ENCODE measurements around the gene DST.
A peak's percentile ranks its signal among the peaks of the same experiment; 100 is the strongest.

Gene DST

GRCh38 chr6:56642366-56643261 lies at the start of gene DST:
DST (minus strand) TSS chr6:56642889.
- DNase-seq (ENCODE audit: low read depth, low spot score), result peak; percentile 91
- peak within 1 kb of the TSS; percentile 87 for H3K27ac ChIP-seq

GRCh38 chr6:56691814-56692213 lies 49.1 kb upstream of the DST start:
- no peak for DNase-seq (ENCODE audit: low read depth, low spot score)
- peak overlapping the region; percentile 82 for H3K27ac ChIP-seq

GRCh38 chr6:56691286-56691595 lies 48.6 kb upstream of the DST start:
- no peak for DNase-seq (ENCODE audit: low read depth, low spot score)
- peak overlapping the region; percentile 82 for H3K27ac ChIP-seq

- no peak for DNase-seq (ENCODE audit: low read depth, low spot score)
- peak overlapping the region; percentile 82 for H3K27ac ChIP-seq
These were observed 48.0 kb upstream of the DST start for GRCh38 chr6:56690519-56691285.

- peak overlapping the region; percentile 82 for H3K27ac ChIP-seq
- no peak for DNase-seq (ENCODE audit: low read depth, low spot score)
These were observed 47.0 kb upstream of the DST start for GRCh38 chr6:56689663-56690062.

- no peak for DNase-seq (ENCODE audit: low read depth, low spot score)
- H3K27ac ChIP-seq, result peak overlapping the region; percentile 82
These were observed 46.4 kb upstream of the DST start for GRCh38 chr6:56689114-56689513.

- peak overlapping the region; percentile 82 for H3K27ac ChIP-seq
These were observed 45.8 kb upstream of the DST start for GRCh38 chr6:56688521-56688920.

GRCh38 chr6:56687551-56687950 lies 44.9 kb upstream of the DST start:
- no peak for DNase-seq (ENCODE audit: low read depth, low spot score)
- no peak overlapping the region for H3K27ac ChIP-seq

More at GRCh38 chr6:56688521-56688920, 45.8 kb upstream of the DST start:
- no peak for DNase-seq (ENCODE audit: low read depth, low spot score)

- no peak for DNase-seq (ENCODE audit: low read depth, low spot score)
- H3K27ac ChIP-seq, result no peak overlapping the region
These were observed 43.7 kb upstream of the DST start for GRCh38 chr6:56686429-56686828.

GRCh38 chr6:56685994-56686393 lies 43.3 kb upstream of the DST start:
- no peak overlapping the region for H3K27ac ChIP-seq
- no peak for DNase-seq (ENCODE audit: low read depth, low spot score)

- DNase-seq (ENCODE audit: low read depth, low spot score), result no peak
- H3K27ac ChIP-seq, result no peak overlapping the region
These were observed 42.5 kb upstream of the DST start for GRCh38 chr6:56685102-56685733.

GRCh38 chr6:56684342-56685101 lies 41.8 kb upstream of the DST start:
- no peak for DNase-seq (ENCODE audit: low read depth, low spot score)
- H3K27ac ChIP-seq, result peak overlapping the region; percentile 80

- H3K27ac ChIP-seq, result peak overlapping the region; percentile 80
- peak; percentile 92 for DNase-seq (ENCODE audit: low read depth, low spot score)
These were observed 41.2 kb upstream of the DST start for GRCh38 chr6:56683882-56684281.

GRCh38 chr6:56682635-56683034 lies 39.9 kb upstream of the DST start:
- no peak for DNase-seq (ENCODE audit: low read depth, low spot score)
- peak overlapping the region; percentile 80 for H3K27ac ChIP-seq

GRCh38 chr6:56677559-56677958 lies 34.9 kb upstream of the DST start:
- DNase-seq (ENCODE audit: low read depth, low spot score), result no peak
- peak overlapping the region; percentile 43 for H3K27ac ChIP-seq

- H3K27ac ChIP-seq, result peak overlapping the region; percentile 33
- DNase-seq (ENCODE audit: low read depth, low spot score), result no peak
These were observed 29.2 kb upstream of the DST start for GRCh38 chr6:56671651-56672461.

- peak overlapping the region; percentile 33 for H3K27ac ChIP-seq
- DNase-seq (ENCODE audit: low read depth, low spot score), result no peak
These were observed 28.5 kb upstream of the DST start for GRCh38 chr6:56671160-56671559.

GRCh38 chr6:56669041-56669440 lies 26.4 kb upstream of the DST start:
- peak overlapping the region; percentile 55 for H3K27ac ChIP-seq
- DNase-seq (ENCODE audit: low read depth, low spot score), result no peak

- peak overlapping the region; percentile 55 for H3K27ac ChIP-seq
- no peak for DNase-seq (ENCODE audit: low read depth, low spot score)
These were observed 25.5 kb upstream of the DST start for GRCh38 chr6:56668158-56668557.
